GM12878 (cell line): ENCODE measurements around the gene BCO1. TPM values are rescaled to one million over a fixed set of nuclear protein-coding genes. Genes with fewer than 3 reads are reported as not detected.

Source experiments
- ATAC-seq: fragments of 200-7000 bp; cut with Tn5 transposase; 3 replicates; pipeline ENCODE4 v1.9.1; 2020; ENCODE audit warnings: mild to moderate bottlenecking, moderate library complexity
- BruUV-seq: library from RNA; stranded (reverse); fragments of 400-500 nt; replicated peaks from 2 replicates; lab custom pipeline; 2021; lab: Mats Ljungman, UMichigan
- CTCF ChIA-PET: fragments of 300-600 bp; sonication (Branson Sonifier 250); formaldehyde crosslinking; extraction: SDS; loops from one replicate; lab custom pipeline; 2021; ENCODE audit warnings: inconsistent platforms; lab: Yijun Ruan, JAX
- POLR2A ChIA-PET: fragments of 350-600 bp; formaldehyde crosslinking; extraction: SDS; loops from one replicate; lab custom pipeline; 2021; ENCODE audit warnings: inconsistent platforms; lab: Charles Lee
- RAD21 ChIA-PET: fragments of 300-600 bp; sonication (Branson Sonifier 250); formaldehyde crosslinking; loops from one replicate; lab custom pipeline; 2023; ENCODE audit warnings: antibody characterized with exemption; ENCODE audit not compliant: unreplicated experiment; lab: Charles Lee
- SMC1A ChIA-PET: fragments of 300-600 bp; sonication (Branson Sonifier 250); formaldehyde crosslinking; loops from one replicate; lab custom pipeline; 2023; ENCODE audit not compliant: unreplicated experiment, uncharacterized antibody; lab: Charles Lee
- DNase-seq: peaks from one replicate; pipeline ENCODE4 v3.0.0-alpha.2; 2011; ENCODE audit warnings: low read depth, low spot score
- FAIRE-seq: peaks from 3 replicates; lab custom pipeline; 2011; peaks lifted over from hg19 to GRCh38; lab: Jason Lieb, UNC
- H2AFZ ChIP-seq: 2 replicates; pipeline ENCODE4 v1.6.0; 2011; ENCODE audit warnings: low read depth, low read length, control low read depth; ENCODE audit not compliant: control insufficient read depth
- H3K27ac ChIP-seq: 2 replicates; pipeline ENCODE4 v1.5.1; 2011; ENCODE audit warnings: control low read depth; ENCODE audit not compliant: control insufficient read depth, insufficient read depth
- H3K27me3 ChIP-seq, 2 experiments: replicated peaks in 1 of 2; 2 replicates each; pipeline versions ENCODE4 v1.6.0 to v1.6.1; 2011; ENCODE audit warnings: low read length in 1 of 2; ENCODE audit not compliant: control insufficient read depth in 2 of 2, insufficient read depth in 2 of 2
- H3K36me3 ChIP-seq, 2 experiments: 2 replicates each; pipeline ENCODE4 v1.5.1; 2011; ENCODE audit warnings: low read length in 1 of 2; ENCODE audit not compliant: control insufficient read depth in 2 of 2, insufficient read depth in 2 of 2
- H3K4me1 ChIP-seq: 2 replicates; pipeline ENCODE4 v1.6.1; 2011; ENCODE audit warnings: mild to moderate bottlenecking, low read length, moderate library complexity, mixed read lengths; ENCODE audit not compliant: control insufficient read depth, insufficient read depth
- H3K4me2 ChIP-seq: 2 replicates; pipeline ENCODE4 v1.6.0; 2011; ENCODE audit warnings: control low read depth; ENCODE audit not compliant: control insufficient read depth, insufficient read depth
- H3K4me3 ChIP-seq: fragments of 200-600 bp; sonication (generic); 2 replicates; pipeline ENCODE4 v1.5.1; 2016
- H3K79me2 ChIP-seq: 2 replicates; pipeline ENCODE4 v1.6.0; 2011; ENCODE audit warnings: low read length; ENCODE audit not compliant: control insufficient read depth, insufficient read depth
- H3K9ac ChIP-seq: 2 replicates; pipeline ENCODE4 v1.8.0; 2011; ENCODE audit warnings: low read length, control low read depth, mixed read lengths; ENCODE audit not compliant: control insufficient read depth, insufficient read depth
- H3K9me3 ChIP-seq: replicated peaks from 3 replicates; pipeline ENCODE4 v1.5.1; 2011; ENCODE audit warnings: mild to moderate bottlenecking, low read length; ENCODE audit not compliant: control insufficient read depth, insufficient read depth
- H4K20me1 ChIP-seq: 2 replicates; pipeline ENCODE4 v1.6.0; 2011; ENCODE audit not compliant: control insufficient read depth, insufficient read depth
- CHD2 ChIP-seq: IDR thresholded peaks from 2 replicates; pipeline ENCODE4 v1.6.1; 2011; ENCODE audit warnings: low read depth, low read length, improper control_type of control experiment, borderline replicate concordance
- EZH2 ChIP-seq: IDR thresholded peaks from 2 replicates; pipeline ENCODE4 v1.6.1; 2012; ENCODE audit warnings: low read depth, mild to moderate bottlenecking, control low read depth, inconsistent platforms, low read length, borderline replicate concordance; ENCODE audit not compliant: control insufficient read depth
- NR2C1 ChIP-seq: fragments of 450-650 bp; IDR thresholded peaks from 2 replicates; pipeline ENCODE4 v1.6.1; 2017; ENCODE audit warnings: antibody characterized with exemption, mild to moderate bottlenecking, moderate library complexity
- PAX8 ChIP-seq: fragments of 450-650 bp; IDR thresholded peaks from 2 replicates; pipeline ENCODE4 v1.6.1; 2017; ENCODE audit warnings: mild to moderate bottlenecking, moderate library complexity
- RBBP5 ChIP-seq: fragments of 200-600 bp; sonication (generic); conservative IDR thresholded peaks from 2 replicates; pipeline ENCODE4 v1.6.1; 2016
- YBX1 ChIP-seq: fragments of 450-650 bp; IDR thresholded peaks from 2 replicates; pipeline ENCODE4 v1.6.1; 2016; ENCODE audit warnings: antibody characterized with exemption
- ZZZ3 ChIP-seq: IDR thresholded peaks from 2 replicates; pipeline ENCODE4 v1.6.1; 2011; ENCODE audit warnings: low read depth; ENCODE audit not compliant: control insufficient read depth, insufficient read length
- WGBS: methylation state at CpG from one replicate; pipeline ENCODE4 v1.1.6; 2016; ENCODE audit warnings: low lambda C conversion rate; ENCODE audit not compliant: insufficient replicate concordance, insufficient coverage; ENCODE audit errors: missing lambda C conversion rate; 5-methylcytosine and 5-hydroxymethylcytosine counted together
- in situ Hi-C: fragments of 300-500 bp; cut with MboI; formaldehyde crosslinking; loops from 9 replicates; pipeline ENCODE4 v1.14.3; 2018; ENCODE audit warnings: mixed read lengths
- intact Hi-C: fragments of 100-400 bp; cut with micrococcal nuclease; formaldehyde crosslinking; loops from one replicate; pipeline ENCODE4 v1.14.2; 2022; ENCODE audit not compliant: unreplicated experiment
- polyA plus RNA-seq, 11 experiments: library from polyadenylated mRNA; depleted of rRNA in 4 of 11; unstranded in 6 of 11; stranded (reverse) in 5 of 11; fragments of >200 nt; fragmentation: Nextera tagmentation in 4 of 11; fragmentation: Illumina TruSeq in 1 of 11; extraction: Ambion mirVana in 4 of 11; extraction: Trizol in 1 of 11; gene quantifications; 1 replicate in 1 of 11; 2 replicates in 10 of 11; pipeline versions ENCODE4 v1.2.1 to v1.2.3, GENCODE V29; 2011 to 2016; ENCODE audit warnings: inconsistent platforms in 2 of 11, missing spikeins in 2 of 11, low read depth in 1 of 11
- total RNA-seq, 4 experiments: library from RNA; depleted of rRNA in 3 of 4; stranded (reverse); fragments of >200 nt in 3 of 4; fragmentation: Illumina TruSeq in 1 of 4; extraction: Trizol in 1 of 4; gene quantifications; 2 replicates each; pipeline versions ENCODE4 v1.2.1 to v1.2.3, GENCODE V29; 2013 to 2021
- TF ChIP-seq, protein P1 (sequence below): IDR thresholded peaks from 2 replicates; pipeline ENCODE4 v1.6.1; 2012; ENCODE audit warnings: improper control_type of control experiment, low read depth, low read length; ENCODE audit not compliant: insufficient replicate concordance

Gene BCO1
- total and polyA plus RNA-seq, 10 of the 15 experiments (the other 5 are each of a cell fraction or from before 2014, with no cell fraction given): 0.09 to 0.21 (median 0.14) TPM; not detected in 7

GRCh38 chr16:81266680-81267095 lies 28.2 kb downstream of the BCO1 start:
- FAIRE-seq (no peak), ATAC-seq (no peak; the same call in 2 of the 3 replicates), DNase-seq (no peak)
- no TSS peak for BruUV-seq
- no peak for TF ChIP-seq CHD2
- no peak for TF ChIP-seq ZZZ3
- TF ChIP-seq PAX8: no peak
- no peak for TF ChIP-seq NR2C1
- TF ChIP-seq, protein P1, sequence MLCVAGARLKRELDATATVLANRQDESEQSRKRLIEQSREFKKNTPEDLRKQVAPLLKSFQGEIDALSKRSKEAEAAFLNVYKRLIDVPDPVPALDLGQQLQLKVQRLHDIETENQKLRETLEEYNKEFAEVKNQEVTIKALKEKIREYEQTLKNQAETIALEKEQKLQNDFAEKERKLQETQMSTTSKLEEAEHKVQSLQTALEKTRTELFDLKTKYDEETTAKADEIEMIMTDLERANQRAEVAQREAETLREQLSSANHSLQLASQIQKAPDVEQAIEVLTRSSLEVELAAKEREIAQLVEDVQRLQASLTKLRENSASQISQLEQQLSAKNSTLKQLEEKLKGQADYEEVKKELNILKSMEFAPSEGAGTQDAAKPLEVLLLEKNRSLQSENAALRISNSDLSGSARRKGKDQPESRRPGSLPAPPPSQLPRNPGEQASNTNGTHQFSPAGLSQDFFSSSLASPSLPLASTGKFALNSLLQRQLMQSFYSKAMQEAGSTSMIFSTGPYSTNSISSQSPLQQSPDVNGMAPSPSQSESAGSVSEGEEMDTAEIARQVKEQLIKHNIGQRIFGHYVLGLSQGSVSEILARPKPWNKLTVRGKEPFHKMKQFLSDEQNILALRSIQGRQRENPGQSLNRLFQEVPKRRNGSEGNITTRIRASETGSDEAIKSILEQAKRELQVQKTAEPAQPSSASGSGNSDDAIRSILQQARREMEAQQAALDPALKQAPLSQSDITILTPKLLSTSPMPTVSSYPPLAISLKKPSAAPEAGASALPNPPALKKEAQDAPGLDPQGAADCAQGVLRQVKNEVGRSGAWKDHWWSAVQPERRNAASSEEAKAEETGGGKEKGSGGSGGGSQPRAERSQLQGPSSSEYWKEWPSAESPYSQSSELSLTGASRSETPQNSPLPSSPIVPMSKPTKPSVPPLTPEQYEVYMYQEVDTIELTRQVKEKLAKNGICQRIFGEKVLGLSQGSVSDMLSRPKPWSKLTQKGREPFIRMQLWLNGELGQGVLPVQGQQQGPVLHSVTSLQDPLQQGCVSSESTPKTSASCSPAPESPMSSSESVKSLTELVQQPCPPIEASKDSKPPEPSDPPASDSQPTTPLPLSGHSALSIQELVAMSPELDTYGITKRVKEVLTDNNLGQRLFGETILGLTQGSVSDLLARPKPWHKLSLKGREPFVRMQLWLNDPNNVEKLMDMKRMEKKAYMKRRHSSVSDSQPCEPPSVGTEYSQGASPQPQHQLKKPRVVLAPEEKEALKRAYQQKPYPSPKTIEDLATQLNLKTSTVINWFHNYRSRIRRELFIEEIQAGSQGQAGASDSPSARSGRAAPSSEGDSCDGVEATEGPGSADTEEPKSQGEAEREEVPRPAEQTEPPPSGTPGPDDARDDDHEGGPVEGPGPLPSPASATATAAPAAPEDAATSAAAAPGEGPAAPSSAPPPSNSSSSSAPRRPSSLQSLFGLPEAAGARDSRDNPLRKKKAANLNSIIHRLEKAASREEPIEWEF: no peak
- no peak for TF ChIP-seq RBBP5
- no peak for TF ChIP-seq EZH2
- no peak for TF ChIP-seq YBX1
- Histone ChIP-seq H4K20me1 (no peaks in the 10 kb centered on the region), H3K4me1 (no peaks in the 10 kb centered on the region), H3K27me3 (no peaks in the 10 kb centered on the region), H3K36me3 (no peaks in the 10 kb centered on the region), H3K4me2 (no peak overlapping the region), H2AFZ (no peak overlapping the region), H3K79me2 (no peaks in the 10 kb centered on the region), H3K4me3 (no peak overlapping the region), H3K27ac (no peak overlapping the region), H3K9me3 (no peaks in the 10 kb centered on the region), H3K9ac (no peak overlapping the region)
- POLR2A ChIA-PET: no interaction called here
- 22% methylated on average over 7 of the region's 7 CpGs for WGBS
- in situ Hi-C loops (no loop called here), intact Hi-C loops (loop anchor here (10.0 kb wide), 1 partner anchor 468 kb away; no protein-coding TSS in a partner anchor)
- CTCF ChIA-PET: no interaction called here
- SMC1A ChIA-PET: no interaction called here
- RAD21 ChIA-PET: no interaction called here
